ENCODE measurements around the gene GSTP1. TPM values are rescaled to one million over a fixed set of nuclear protein-coding genes. Genes with fewer than 3 reads are reported as not detected.
"Not testable (repeated sequence)": the region's sequence is repeated elsewhere in the genome, so short reads cannot be mapped to it uniquely, and the experiment has no call there.

Gene GSTP1
- total and polyA plus RNA-seq, 4 donors = 632 to 2,206 (median 1,023) TPM

- not testable (repeated sequence) for H3K27me3 ChIP-seq (ENCODE audit: control insufficient read depth in 3 of 3, insufficient read depth in 3 of 3, low read length in 2 of 3); H3K27ac ChIP-seq (ENCODE audit: low read depth in 1 of 2, low read length in 1 of 2); H3K9me3 ChIP-seq (ENCODE audit: control insufficient read depth in 4 of 4, insufficient read depth in 3 of 4, low read length in 3 of 4); H3K4me3 ChIP-seq; H3K4me1 ChIP-seq (ENCODE audit: control insufficient read depth in 5 of 5, insufficient read depth in 5 of 5, low read length in 5 of 5); H3K36me3 ChIP-seq (ENCODE audit: control insufficient read depth in 4 of 4, insufficient read depth in 4 of 4, low read length in 4 of 4); H3K9ac ChIP-seq (ENCODE audit: insufficient read depth in 1 of 2, low read length in 2 of 2); ATAC-seq (ENCODE audit: insufficient read depth, low FRiP score); DNase-seq
- 83 to 87% methylated on average over 33 of the region's 33 CpGs for WGBS, 2 donors
Measured at GRCh38 chr11:67619683-67620618, 36.3 kb downstream of the GSTP1 start.

GRCh38 chr11:67620621-67621020, 37.0 kb downstream of the GSTP1 start:
- not testable (repeated sequence) for H3K9me3 ChIP-seq (ENCODE audit: control insufficient read depth in 4 of 4, insufficient read depth in 3 of 4, low read length in 3 of 4); H3K4me1 ChIP-seq (ENCODE audit: control insufficient read depth in 5 of 5, insufficient read depth in 5 of 5, low read length in 5 of 5); ATAC-seq (ENCODE audit: insufficient read depth, low FRiP score); DNase-seq; H3K9ac ChIP-seq (ENCODE audit: insufficient read depth in 1 of 2, low read length in 2 of 2); H3K4me3 ChIP-seq; H3K27ac ChIP-seq (ENCODE audit: low read depth in 1 of 2, low read length in 1 of 2); H3K36me3 ChIP-seq (ENCODE audit: control insufficient read depth in 4 of 4, insufficient read depth in 4 of 4, low read length in 4 of 4); H3K27me3 ChIP-seq (ENCODE audit: control insufficient read depth in 3 of 3, insufficient read depth in 3 of 3, low read length in 2 of 3)
- 81 to 91% methylated on average over 13 of the region's 13 CpGs for WGBS, 2 donors

- ATAC-seq (ENCODE audit: insufficient read depth, low FRiP score); H3K36me3 ChIP-seq (ENCODE audit: control insufficient read depth in 4 of 4, insufficient read depth in 4 of 4, low read length in 4 of 4); H3K4me3 ChIP-seq; H3K9me3 ChIP-seq (ENCODE audit: control insufficient read depth in 4 of 4, insufficient read depth in 3 of 4, low read length in 3 of 4); H3K27me3 ChIP-seq (ENCODE audit: control insufficient read depth in 3 of 3, insufficient read depth in 3 of 3, low read length in 2 of 3); H3K9ac ChIP-seq (ENCODE audit: insufficient read depth in 1 of 2, low read length in 2 of 2); H3K4me1 ChIP-seq (ENCODE audit: control insufficient read depth in 5 of 5, insufficient read depth in 5 of 5, low read length in 5 of 5); DNase-seq: not testable (repeated sequence)
- peak overlapping the region in 1 of 2 donors; percentile 9 for H3K27ac ChIP-seq (ENCODE audit: low read depth in 1 of 2, low read length in 1 of 2)
- WGBS, 2 donors = 59 to 85% methylated on average over 3 of the region's 3 CpGs
Measured at GRCh38 chr11:67621928-67622327, 38.3 kb downstream of the GSTP1 start.

GRCh38 chr11:67622905-67623304, 39.3 kb downstream of the GSTP1 start:
- peak overlapping the region in 1 of 2 donors; percentile 6 for H3K27ac ChIP-seq (ENCODE audit: low read depth in 1 of 2, low read length in 1 of 2)
- not testable (repeated sequence) for H3K4me3 ChIP-seq; H3K9ac ChIP-seq (ENCODE audit: insufficient read depth in 1 of 2, low read length in 2 of 2); H3K36me3 ChIP-seq (ENCODE audit: control insufficient read depth in 4 of 4, insufficient read depth in 4 of 4, low read length in 4 of 4); ATAC-seq (ENCODE audit: insufficient read depth, low FRiP score); DNase-seq; H3K27me3 ChIP-seq (ENCODE audit: control insufficient read depth in 3 of 3, insufficient read depth in 3 of 3, low read length in 2 of 3); H3K9me3 ChIP-seq (ENCODE audit: control insufficient read depth in 4 of 4, insufficient read depth in 3 of 4, low read length in 3 of 4); H3K4me1 ChIP-seq (ENCODE audit: control insufficient read depth in 5 of 5, insufficient read depth in 5 of 5, low read length in 5 of 5)
- WGBS, 2 donors = 68 to 74% methylated on average over 6 to 7 of the region's 7 CpGs

GRCh38 chr11:67623795-67624194, 40.2 kb downstream of the GSTP1 start:
- H3K27me3 ChIP-seq (ENCODE audit: control insufficient read depth in 3 of 3, insufficient read depth in 3 of 3, low read length in 2 of 3); DNase-seq; H3K9ac ChIP-seq (ENCODE audit: insufficient read depth in 1 of 2, low read length in 2 of 2); H3K36me3 ChIP-seq (ENCODE audit: control insufficient read depth in 4 of 4, insufficient read depth in 4 of 4, low read length in 4 of 4); H3K27ac ChIP-seq (ENCODE audit: low read depth in 1 of 2, low read length in 1 of 2); H3K4me1 ChIP-seq (ENCODE audit: control insufficient read depth in 5 of 5, insufficient read depth in 5 of 5, low read length in 5 of 5); H3K9me3 ChIP-seq (ENCODE audit: control insufficient read depth in 4 of 4, insufficient read depth in 3 of 4, low read length in 3 of 4); H3K4me3 ChIP-seq; ATAC-seq (ENCODE audit: insufficient read depth, low FRiP score): not testable (repeated sequence)
- 86 to 95% methylated on average over 1 of the region's 1 CpG for WGBS, 2 donors

GRCh38 chr11:67626131-67626833, 42.7 kb downstream of the GSTP1 start:
- not testable (repeated sequence) for H3K4me1 ChIP-seq (ENCODE audit: control insufficient read depth in 5 of 5, insufficient read depth in 5 of 5, low read length in 5 of 5); H3K9me3 ChIP-seq (ENCODE audit: control insufficient read depth in 4 of 4, insufficient read depth in 3 of 4, low read length in 3 of 4); H3K36me3 ChIP-seq (ENCODE audit: control insufficient read depth in 4 of 4, insufficient read depth in 4 of 4, low read length in 4 of 4); H3K4me3 ChIP-seq; DNase-seq; H3K27ac ChIP-seq (ENCODE audit: low read depth in 1 of 2, low read length in 1 of 2); H3K27me3 ChIP-seq (ENCODE audit: control insufficient read depth in 3 of 3, insufficient read depth in 3 of 3, low read length in 2 of 3); ATAC-seq (ENCODE audit: insufficient read depth, low FRiP score); H3K9ac ChIP-seq (ENCODE audit: insufficient read depth in 1 of 2, low read length in 2 of 2)
- WGBS, 2 donors = 93 to 95% methylated on average over 10 of the region's 10 CpGs
